WTC11 (cell line): ENCODE results near the gene ZBTB7B. TPM values are rescaled to one million over a fixed set of nuclear protein-coding genes. Genes with fewer than 3 reads are reported as not detected.
A peak's percentile ranks its signal among the peaks of the same experiment; 100 is the strongest.

ENCODE experiments used
- ATAC-seq: fragments of 200-7000 bp; cut with Tn5 transposase; 2 replicates; pipeline ENCODE4 v1.10.0; 2021; ENCODE audit warnings: mild to moderate bottlenecking, moderate library complexity
- CTCF ChIA-PET: fragments of 300-600 bp; sonication (Branson Sonifier 250); formaldehyde crosslinking; loops from one replicate; lab custom pipeline; 2021; ENCODE audit warnings: antibody characterized with exemption; lab: Charles Lee
- POLR2A ChIA-PET: fragments of 350-600 bp; sonication (Branson Sonifier 250); formaldehyde crosslinking; loops from one replicate; lab custom pipeline; 2021; ENCODE audit warnings: antibody characterized with exemption; lab: Charles Lee
- DNase-seq: peaks from one replicate; pipeline ENCODE4 v3.0.0; 2021; ENCODE audit warnings: low spot score
- H3K27ac Mint-ChIP-seq: 2 replicates; pipeline ENCODE4 v1.8.0; 2021; ENCODE audit warnings: mixed read lengths
- H3K27me3 Mint-ChIP-seq: 2 replicates; pipeline ENCODE4 v1.8.0; 2021; ENCODE audit warnings: low read depth, mild to moderate bottlenecking, moderate library complexity, mixed read lengths
- H3K36me3 Mint-ChIP-seq: 2 replicates; pipeline ENCODE4 v1.8.0; 2021; ENCODE audit warnings: mixed read lengths
- H3K4me1 Mint-ChIP-seq: 2 replicates; pipeline ENCODE4 v1.8.0; 2022; ENCODE audit warnings: mixed read lengths
- H3K4me3 Mint-ChIP-seq: 2 replicates; pipeline ENCODE4 v1.8.0; 2021; ENCODE audit warnings: mild to moderate bottlenecking, moderate library complexity, mixed read lengths
- H3K9me3 Mint-ChIP-seq: 2 replicates; pipeline ENCODE4 v1.8.0; 2021; ENCODE audit warnings: mixed read lengths
- ATF6 ChIP-seq: sonication (generic); formaldehyde crosslinking; IDR thresholded peaks from 2 replicates; pipeline ENCODE4 v1.8.1; 2023; ENCODE audit warnings: mild to moderate bottlenecking, missing genetic modification reagents
- EMX1 ChIP-seq: fragments of 250-450 bp; sonication (Bioruptor Pico); IDR thresholded peaks from 2 replicates; pipeline ENCODE4 v1.8.0; 2021; ENCODE audit warnings: mild to moderate bottlenecking
- FOXP1 ChIP-seq: sonication (generic); formaldehyde crosslinking; IDR thresholded peaks from 2 replicates; pipeline ENCODE4 v1.8.0; 2022; ENCODE audit warnings: missing genetic modification reagents, mild to moderate bottlenecking, moderate library complexity, borderline replicate concordance
- GABPB1 ChIP-seq: sonication (generic); formaldehyde crosslinking; IDR thresholded peaks from 2 replicates; pipeline ENCODE4 v1.8.1; 2023; ENCODE audit warnings: mild to moderate bottlenecking, missing genetic modification reagents
- GRHL2 ChIP-seq: fragments of 250-450 bp; sonication (Bioruptor Pico); IDR thresholded peaks from 2 replicates; pipeline ENCODE4 v1.8.0; 2022; ENCODE audit warnings: mild to moderate bottlenecking, moderate library complexity; ENCODE audit not compliant: insufficient replicate concordance, severe bottlenecking
- GTF2I ChIP-seq: fragments of 250-450 bp; sonication (Bioruptor Pico); conservative IDR thresholded peaks from 2 replicates; pipeline ENCODE4 v1.4.0; 2021; ENCODE audit warnings: mild to moderate bottlenecking
- IRF1 ChIP-seq: sonication (generic); formaldehyde crosslinking; IDR thresholded peaks from 2 replicates; pipeline ENCODE4 v1.8.0; 2023; ENCODE audit warnings: missing genetic modification reagents
- IRF2 ChIP-seq: sonication (generic); formaldehyde crosslinking; IDR thresholded peaks from 2 replicates; pipeline ENCODE4 v1.8.0; 2022; ENCODE audit warnings: low read depth, missing genetic modification reagents, borderline replicate concordance
- TCF7 ChIP-seq: sonication (generic); formaldehyde crosslinking; IDR thresholded peaks from 2 replicates; pipeline ENCODE4 v1.8.0; 2022; ENCODE audit warnings: mild to moderate bottlenecking, low read depth, missing genetic modification reagents, moderate library complexity
- TEAD1 ChIP-seq: sonication (generic); formaldehyde crosslinking; IDR thresholded peaks from 2 replicates; pipeline ENCODE4 v1.8.0; 2022; ENCODE audit warnings: mild to moderate bottlenecking, missing genetic modification reagents
- ZBTB21 ChIP-seq: sonication (generic); formaldehyde crosslinking; IDR thresholded peaks from 2 replicates; pipeline ENCODE4 v1.8.1; 2023; ENCODE audit warnings: mild to moderate bottlenecking, missing genetic modification reagents, borderline replicate concordance
- ZNF121 ChIP-seq: sonication (generic); formaldehyde crosslinking; IDR thresholded peaks from 2 replicates; pipeline ENCODE4 v1.8.0; 2023; ENCODE audit warnings: missing genetic modification reagents
- ZNF232 ChIP-seq: sonication (generic); formaldehyde crosslinking; IDR thresholded peaks from 2 replicates; pipeline ENCODE4 v1.8.0; 2022; ENCODE audit warnings: mild to moderate bottlenecking, missing genetic modification reagents
- ZNF263 ChIP-seq: sonication (generic); formaldehyde crosslinking; IDR thresholded peaks from 2 replicates; pipeline ENCODE4 v1.8.1; 2022; ENCODE audit warnings: low read depth, mild to moderate bottlenecking, moderate library complexity, missing genetic modification reagents
- ZNF416 ChIP-seq: fragments of 250-450 bp; sonication (Bioruptor Pico); IDR thresholded peaks from 2 replicates; pipeline ENCODE4 v1.9.0; 2021; ENCODE audit warnings: mild to moderate bottlenecking, inconsistent platforms
- ZNF425 ChIP-seq: fragments of 250-450 bp; sonication (Bioruptor Pico); conservative IDR thresholded peaks from 2 replicates; pipeline ENCODE4 v1.9.0; 2021; ENCODE audit warnings: mild to moderate bottlenecking
- ZNF532 ChIP-seq: fragments of 250-450 bp; sonication (Bioruptor Pico); IDR thresholded peaks from 2 replicates; pipeline ENCODE4 v1.9.0; 2021; ENCODE audit warnings: mild to moderate bottlenecking, borderline replicate concordance
- total RNA-seq: library from RNA; stranded (reverse); gene quantifications from 3 replicates; pipeline ENCODE4 v1.2.3, GENCODE V29; 2021

ZBTB7B gene
- total RNA-seq, 1 experiment from 2014 or later: 29.8 TPM

GRCh38 chr1:154971341-154971998, 31.1 kb upstream of the ZBTB7B start:
- POLR2A ChIA-PET: interaction anchor here (0.6 to 7.3 kb wide), 19 partner anchors 9 to 222 kb away, joined by 3 to 176 read pairs (median 4); partner anchors contain the start of genes FLAD1, KCNN3, KRTCAP2 and LENEP
- CTCF ChIA-PET: interaction anchor here (0.6 to 8.3 kb wide), 26 partner anchors 10 to 235 kb away, joined by 3 to 176 read pairs (median 8); partner anchors contain the start of genes ADAM15, EFNA4, FLAD1 and KRTCAP2
- H3K27me3 Mint-ChIP-seq: no peaks in the 10 kb centered on the region
- ATAC-seq: no peak
- no peaks in the 10 kb centered on the region for H3K9me3 Mint-ChIP-seq
- TF ChIP-seq GRHL2 (CRISPR knock-in tag) (no peak), EMX1 (peak; percentile 64), GTF2I (CRISPR knock-in tag) (no peak), ZNF121 (no peak), IRF2 (CRISPR knock-in tag) (no peak), GABPB1 (CRISPR knock-in tag) (0 out of 2 replicates have a peak, but pooled peaks have one; percentile 3)
- DNase-seq: no peak
- H3K4me1 Mint-ChIP-seq: peaks cover 42% of the 10 kb centered on the region
- H3K27ac Mint-ChIP-seq: no peak overlapping the region; the same call in 1 of the 2 replicates
- H3K36me3 Mint-ChIP-seq: peaks cover 20% of the 10 kb centered on the region
- H3K4me3 Mint-ChIP-seq: no peak overlapping the region

GRCh38 chr1:154972213-154972516, 30.4 kb upstream of the ZBTB7B start:
- no peak overlapping the region for H3K4me3 Mint-ChIP-seq
- H3K27ac Mint-ChIP-seq: no peak overlapping the region
- TF ChIP-seq ZNF263 (CRISPR knock-in tag) (no peak), ZBTB21 (no peak), ZNF532 (no peak), TEAD1 (no peak), ZNF232 (no peak), ATF6 (CRISPR knock-in tag) (no peak), FOXP1 (CRISPR knock-in tag) (no peak)
- CTCF ChIA-PET: interaction anchor here (0.9 to 8.3 kb wide), 13 partner anchors 11 to 201 kb away, joined by 3 to 176 read pairs (median 20); partner anchors contain the start of genes ADAM15, EFNA4, FLAD1 and KRTCAP2
- H3K27me3 Mint-ChIP-seq: no peaks in the 10 kb centered on the region
- POLR2A ChIA-PET: interaction anchor here (0.5 to 7.3 kb wide), 11 partner anchors 10 to 222 kb away, joined by 3 to 176 read pairs (median 6); partner anchors contain the start of genes FLAD1, LENEP, PBXIP1 and PMVK
- ATAC-seq: no peak
- H3K9me3 Mint-ChIP-seq: no peaks in the 10 kb centered on the region
- peaks cover 42% of the 10 kb centered on the region for H3K4me1 Mint-ChIP-seq
- peaks cover 13% of the 10 kb centered on the region for H3K36me3 Mint-ChIP-seq
- no peak for DNase-seq

GRCh38 chr1:154972517-154973343, 29.9 kb upstream of the ZBTB7B start:
- DNase-seq (peak; percentile 91), ATAC-seq (peak; percentile 25)
- Mint-ChIP-seq H3K27ac (no peak overlapping the region), H3K4me1 (peaks cover 42% of the 10 kb centered on the region), H3K9me3 (no peaks in the 10 kb centered on the region), H3K4me3 (no peak overlapping the region), H3K27me3 (no peaks in the 10 kb centered on the region), H3K36me3 (peaks cover 8% of the 10 kb centered on the region)
- CTCF ChIA-PET: interaction anchor here (0.7 to 8.3 kb wide), 17 partner anchors 10 to 361 kb away, joined by 3 to 176 read pairs (median 6); partner anchors contain the start of genes ADAM15, EFNA4, FLAD1 and KCNN3
- POLR2A ChIA-PET: interaction anchor here (0.5 to 7.3 kb wide), 18 partner anchors 8 to 339 kb away, joined by 3 to 176 read pairs (median 4); partner anchors contain the start of genes FLAD1, KCNN3, KRTCAP2 and LENEP
- TF ChIP-seq IRF1 (CRISPR knock-in tag): no peak
- no peak for TF ChIP-seq ZNF416 (CRISPR knock-in tag)
- TF ChIP-seq IRF2 (CRISPR knock-in tag): no peak
- TF ChIP-seq TCF7 (CRISPR knock-in tag): no peak
- TF ChIP-seq ZNF425 (CRISPR knock-in tag): 0 out of 2 replicates have a peak, but pooled peaks have one; percentile 52
